Endodermal cell (in vitro differentiated cells): ENCODE data around the gene WDR86. TPM values are rescaled to one million over a fixed set of nuclear protein-coding genes. Genes with fewer than 3 reads are reported as not detected.

Experiments
- DNase-seq: peaks from one replicate; pipeline ENCODE4 v3.0.0-alpha.2; 2017
- H3K27ac ChIP-seq: 2 replicates; pipeline ENCODE4 v1.5.1; 2013; ENCODE audit warnings: mild to moderate bottlenecking, low read depth, low read length, moderate library complexity
- H3K27me3 ChIP-seq: 2 replicates; pipeline ENCODE4 v1.6.1; 2013; ENCODE audit warnings: mild to moderate bottlenecking, low read length, moderate library complexity; ENCODE audit not compliant: insufficient read depth, control insufficient read depth, poor library complexity, severe bottlenecking
- H3K36me3 ChIP-seq: 2 replicates; pipeline ENCODE4 v1.7.0; 2013; ENCODE audit warnings: mild to moderate bottlenecking, low read length, moderate library complexity; ENCODE audit not compliant: control insufficient read depth, insufficient read depth
- H3K4me1 ChIP-seq: one replicate; pipeline ENCODE4 v1.7.0; 2013; ENCODE audit warnings: low read length; ENCODE audit not compliant: control insufficient read depth, insufficient read depth
- H3K4me3 ChIP-seq: 2 replicates; pipeline ENCODE4 v1.5.1; 2013; ENCODE audit warnings: mild to moderate bottlenecking, low read length, moderate library complexity
- H3K9ac ChIP-seq: 2 replicates; pipeline ENCODE4 v1.6.1; 2013; ENCODE audit warnings: mild to moderate bottlenecking, low read length, moderate library complexity; ENCODE audit not compliant: poor library complexity, severe bottlenecking; ENCODE audit errors: extremely low read depth
- H3K9me3 ChIP-seq: 2 replicates; pipeline ENCODE4 v1.6.1; 2013; ENCODE audit warnings: mild to moderate bottlenecking, low read length, moderate library complexity; ENCODE audit not compliant: control insufficient read depth
- H3K27ac Mint-ChIP-seq: 2 replicates; pipeline ENCODE4 v1.8.0; 2020; ENCODE audit warnings: mixed read lengths
- H3K27me3 Mint-ChIP-seq: 2 replicates; pipeline ENCODE4 v1.8.0; 2021; ENCODE audit warnings: mild to moderate bottlenecking, mixed read lengths; ENCODE audit not compliant: insufficient read depth
- H3K36me3 Mint-ChIP-seq: 2 replicates; pipeline ENCODE4 v1.8.0; 2020; ENCODE audit warnings: low read depth, mixed read lengths
- H3K4me1 Mint-ChIP-seq: 2 replicates; pipeline ENCODE4 v1.8.0; 2020; ENCODE audit warnings: mixed read lengths
- H3K4me3 Mint-ChIP-seq: 2 replicates; pipeline ENCODE4 v1.8.0; 2020; ENCODE audit warnings: mild to moderate bottlenecking, moderate library complexity, mixed read lengths
- H3K9me3 Mint-ChIP-seq: 2 replicates; pipeline ENCODE4 v1.8.0; 2020; ENCODE audit warnings: mild to moderate bottlenecking, mixed read lengths
- CTCF ChIP-seq: fragments of 200-600 bp; sonication (generic); conservative IDR thresholded peaks from 2 replicates; pipeline ENCODE4 v1.5.0; 2021; ENCODE audit warnings: antibody characterized with exemption, mild to moderate bottlenecking
- whole genome bisulfite sequencing, 2 experiments: methylation state at CpG; one replicate each; pipeline versions ENCODE4 v1.1.5 to v1.1.7; 2013; ENCODE audit warnings: missing lambda C conversion rate in 2 of 2, mixed read lengths in 1 of 2; ENCODE audit not compliant: insufficient coverage in 1 of 2, insufficient read length in 1 of 2; 5-methylcytosine and 5-hydroxymethylcytosine counted together
- total RNA-seq, 2 donors: library from RNA; stranded (reverse); fragmentation: NEBNext Ultra II Directional in 1 of 2; extraction: Animal tissue kit (Norgen Biotek cat#: 25700) in 1 of 2; gene quantifications; 2 replicates in 1 of 2; 3 replicates in 1 of 2; pipeline ENCODE4 v1.2.1, GENCODE V29; 2021

Gene WDR86
- total RNA-seq, 2 donors from 2014 or later, result 83.3 to 94.2 TPM

- Histone ChIP-seq H3K4me1 (no peaks in the 10 kb centered on the region), H3K4me3 (no peak overlapping the region), H3K27ac (no peak overlapping the region), H3K9me3 (peaks cover 6% of the 10 kb centered on the region), H3K27me3 (no peaks in the 10 kb centered on the region), H3K9ac (no peak overlapping the region), H3K36me3 (peaks cover 42% of the 10 kb centered on the region)
- Mint-ChIP-seq H3K4me1 (no peaks in the 10 kb centered on the region), H3K36me3 (peaks cover 60% of the 10 kb centered on the region), H3K27me3 (no peaks in the 10 kb centered on the region), H3K4me3 (no peak overlapping the region), H3K9me3 (peaks cover 6% of the 10 kb centered on the region), H3K27ac (no peak overlapping the region)
- 94 to 100% methylated on average over 1 to 3 of the region's 3 CpGs for WGBS, 2 experiments
- no peak for DNase-seq
- no peak for TF ChIP-seq CTCF
These were observed 48.5 kb downstream of the WDR86 start for GRCh38 chr7:151361193-151361959.

- no peaks in the 10 kb centered on the region for H3K4me1 Mint-ChIP-seq
- Histone ChIP-seq H3K9me3 (no peaks in the 10 kb centered on the region), H3K36me3 (peaks cover 80% of the 10 kb centered on the region), H3K27ac (no peak overlapping the region), H3K27me3 (no peaks in the 10 kb centered on the region), H3K9ac (no peak overlapping the region), H3K4me3 (no peak overlapping the region), H3K4me1 (no peaks in the 10 kb centered on the region)
- peaks cover 70% of the 10 kb centered on the region for H3K36me3 Mint-ChIP-seq
- no peak for TF ChIP-seq CTCF
- no peak for DNase-seq
- H3K27me3 Mint-ChIP-seq, result no peaks in the 10 kb centered on the region
- no peaks in the 10 kb centered on the region for H3K9me3 Mint-ChIP-seq
- H3K27ac Mint-ChIP-seq, result no peak overlapping the region
- no peak overlapping the region for H3K4me3 Mint-ChIP-seq
- WGBS, 2 experiments, result 71% methylated on average over 5 of the region's 5 CpGs; no CpG with 5 or more reads in 1 of the 2 experiments
These were observed 57.3 kb downstream of the WDR86 start for GRCh38 chr7:151352512-151352911.

DNA sequence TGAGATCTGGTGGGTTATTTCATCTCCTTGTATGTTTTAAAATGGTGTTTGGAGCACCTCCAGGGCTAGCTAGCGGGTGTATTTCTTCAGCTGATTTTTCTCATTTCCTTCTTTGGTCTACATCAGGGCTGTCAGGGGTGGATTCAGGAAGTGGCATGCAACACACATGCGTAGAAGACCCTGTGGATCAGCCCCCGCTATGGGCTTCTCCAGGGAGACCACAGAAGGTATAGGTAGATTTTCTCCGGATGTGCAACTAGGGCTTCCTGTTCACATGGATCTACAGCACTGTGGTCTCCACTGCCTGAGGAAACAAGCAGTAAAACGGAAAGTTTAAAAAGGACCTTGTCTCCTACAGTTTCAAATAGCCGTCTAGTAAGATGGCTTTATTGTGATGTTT is 57.9 kb downstream of the WDR86 start:
- no peak overlapping the region for H3K4me3 ChIP-seq
- no peaks in the 10 kb centered on the region for H3K9me3 Mint-ChIP-seq
- H3K27ac Mint-ChIP-seq, result no peak overlapping the region
- H3K4me3 Mint-ChIP-seq, result no peak overlapping the region
- no peaks in the 10 kb centered on the region for H3K4me1 Mint-ChIP-seq
- no peak for DNase-seq
- H3K4me1 ChIP-seq, result no peaks in the 10 kb centered on the region
- no peaks in the 10 kb centered on the region for H3K27me3 Mint-ChIP-seq
- WGBS, 2 experiments, result 88 to 95% methylated on average over 5 to 6 of the region's 6 CpGs
- H3K36me3 ChIP-seq, result peaks cover 82% of the 10 kb centered on the region
- H3K27ac ChIP-seq, result no peak overlapping the region
- H3K27me3 ChIP-seq, result no peaks in the 10 kb centered on the region
- H3K9ac ChIP-seq, result no peak overlapping the region
- H3K36me3 Mint-ChIP-seq, result peaks cover 68% of the 10 kb centered on the region
- no peaks in the 10 kb centered on the region for H3K9me3 ChIP-seq
- TF ChIP-seq CTCF, result no peak
